Measurements from ENCODE around the gene ADCY3. TPM values are rescaled to one million over a fixed set of nuclear protein-coding genes. Genes with fewer than 3 reads are reported as not detected.

The ADCY3 gene
- total RNA-seq, 1 donor from 2014 or later, result 26.7 TPM

Other genes with a start within 250 kb of the ADCY3 start
- 33.4 TPM for gene PTRHD1, start 126.8 kb downstream of the ADCY3 start, total RNA-seq
- 3.0 TPM for gene CENPO, start 126.8 kb downstream of the ADCY3 start, total RNA-seq
- gene DNAJC27, start 51.7 kb upstream of the ADCY3 start, total RNA-seq, result 9.8 TPM
- gene EFR3B, start 121.8 kb upstream of the ADCY3 start, total RNA-seq, result 4.1 TPM
- 9.1 TPM for gene POMC, start 248.3 kb upstream of the ADCY3 start, total RNA-seq